Heart left ventricle (tissue), 16 donors: ENCODE data around the gene ARL6. TPM values are rescaled to one million over a fixed set of nuclear protein-coding genes. Genes with fewer than 3 reads are reported as not detected.
A peak's percentile ranks its signal among the peaks of the same experiment; 100 is the strongest.

ENCODE experiments used
- ATAC-seq, 4 donors: fragments of 200-7000 bp; cut with Tn5 transposase; one replicate each; pipeline ENCODE4 v1.9.1; 2020 to 2022; ENCODE audit warnings: moderate library complexity in 4 of 4, mild to moderate bottlenecking in 3 of 4, moderate number of reproducible peaks in 1 of 4
- DNase-seq, 5 donors: peaks; one replicate each; pipeline ENCODE4 v3.0.0-alpha.2; 2020
- H3K27ac ChIP-seq, 12 donors: fragments of 200-600 bp; sonication (generic) in 4 of 12; one replicate each; pipeline versions ENCODE4 v1.5.0 to v1.8.0; 2016 to 2022; ENCODE audit warnings: mild to moderate bottlenecking in 2 of 12
- H3K27me3 ChIP-seq, 9 donors: fragments of 200-600 bp; sonication (generic) in 2 of 9; one replicate each; pipeline versions ENCODE4 v1.5.1 to v1.8.0; 2016 to 2022; ENCODE audit warnings: mild to moderate bottlenecking in 3 of 9
- H3K36me3 ChIP-seq, 9 donors: fragments of 200-600 bp; sonication (generic) in 2 of 9; one replicate each; pipeline versions ENCODE4 v1.5.0 to v1.8.0; 2018 to 2022; ENCODE audit warnings: mild to moderate bottlenecking in 2 of 9
- H3K4me1 ChIP-seq, 12 donors: fragments of 200-600 bp; sonication (generic) in 4 of 12; one replicate each; pipeline versions ENCODE4 v1.5.0 to v1.8.0; 2016 to 2022; ENCODE audit warnings: mild to moderate bottlenecking in 3 of 12
- H3K4me3 ChIP-seq, 12 donors: fragments of 200-600 bp; sonication (generic) in 4 of 12; one replicate each; pipeline versions ENCODE4 v1.5.0 to v1.8.0; 2017 to 2022; ENCODE audit warnings: mild to moderate bottlenecking in 9 of 12, moderate library complexity in 4 of 12
- H3K9me3 ChIP-seq, 12 donors: fragments of 200-600 bp; sonication (generic) in 4 of 12; one replicate each; pipeline versions ENCODE4 v1.5.0 to v1.8.0; 2016 to 2022; ENCODE audit warnings: mild to moderate bottlenecking in 1 of 12
- POLR2A ChIP-seq, 2 donors: fragments of 450-650 bp; IDR thresholded peaks; one replicate each; pipeline ENCODE4 v1.6.1; 2017; ENCODE audit warnings: antibody characterized with exemption in 2 of 2, mild to moderate bottlenecking in 2 of 2, moderate library complexity in 2 of 2
- WGBS, 4 donors: extraction: QIAGEN DNeasy Blood & Tissue Kit in 2 of 4; methylation state at CpG; one replicate each; pipeline versions ENCODE4 v1.1.5 to v1.1.7; 2013 to 2018; 5-methylcytosine and 5-hydroxymethylcytosine counted together
- intact Hi-C, 10 donors: fragments of 100-400 bp; cut with DNase I; formaldehyde crosslinking; loops; one replicate each; pipeline versions ENCODE4 v1.11.1 to v1.14.2; 2022
- polyA plus RNA-seq, 2 donors: library from polyadenylated mRNA; stranded (reverse); fragments of 200-250 nt; gene quantifications; one replicate each; pipeline ENCODE4 v1.2.3, GENCODE V29; 2013
- total RNA-seq, 9 donors: library from RNA; depleted of rRNA in 2 of 9; stranded (reverse); fragments of >200 nt in 2 of 9; fragmentation: NEBNext Ultra II Directional in 3 of 9; extraction: Animal tissue kit (Norgen Biotek cat#: 25700) in 3 of 9; gene quantifications; one replicate each; pipeline versions ENCODE4 v1.1.0 to v1.2.4, GENCODE V29; 2016 to 2023
- TF ChIP-seq, protein P1 (sequence below), 12 donors: fragments of 200-600 bp; sonication (generic) in 4 of 12; IDR thresholded peaks; one replicate each; pipeline versions ENCODE4 v1.5.0 to v1.8.0; 2018 to 2022; ENCODE audit warnings: antibody characterized with exemption in 12 of 12, mild to moderate bottlenecking in 5 of 12
- donor health status: ischemic (EF 13 %, LVEDD 7.1; RV severe dilation, severe dysfunction).
- donor health status: healthy with polysubstance abuse.
- donor health status: DM: no; HTN: yes; CAD: no.
- donor health status: DM: no; HTN: no; CAD: no.
- donor health status: ischemic (EF 25% LVEDD 6.9; RV normal size, moderate dysfunction).
- donor health status: ischemic (EF 25% LVEDD 5.7; RV mildly dilated, moderate dysfunction).
- donor health status: healthy.
- donor health status: DM: yes; HTN: yes; CAD: no.
- donor health status: ischemic (EF 35%, LVEDD 5.7; RV mildly dilated, moderate dysfunction).
- donor health status: nonischemic (EF 11% LVEDD 7.7; RV severe dilation, severe dysfunction).
- donor health status: DM: yes; HTN: yes; CAD: no.
- donor health status: PGD.
- donor health status: ischemic (EF 29% LVEDD 5.4; RV normal size, mild dysfunction).
- donor health status: nonischemic (EF 23%, LVEDD 6.1; RV moderate dilation, normal function).

Gene ARL6
- total and polyA plus RNA-seq, 11 donors: 1.3 to 6.0 (median 3.9) TPM

DNA sequence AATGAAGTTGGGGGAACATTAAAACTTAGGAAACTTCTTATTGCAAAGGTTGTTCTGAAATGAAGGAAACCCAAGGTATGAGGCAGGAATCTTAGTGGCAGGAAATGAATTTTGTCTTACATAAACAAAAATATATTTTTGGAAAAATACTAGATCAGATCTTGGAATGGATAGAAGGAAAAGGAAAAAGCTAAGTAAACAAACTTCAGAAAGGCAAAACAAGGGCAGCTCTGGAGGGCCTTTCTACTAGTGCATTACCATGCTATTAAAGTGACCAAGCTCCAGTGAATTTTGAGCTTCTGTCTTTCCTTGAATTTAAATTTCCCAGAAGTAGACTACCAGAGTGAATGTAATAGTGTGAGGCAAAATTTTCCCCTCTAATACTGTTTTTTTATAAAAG, 13.6 kb downstream of the ARL6 start:
- intact Hi-C loops: no loop called here
- ATAC-seq: no peak
- peaks cover 0 to 6% (median 0%) of the 10 kb centered on the region in 9 donors for H3K36me3 ChIP-seq
- TF ChIP-seq, protein P1, sequence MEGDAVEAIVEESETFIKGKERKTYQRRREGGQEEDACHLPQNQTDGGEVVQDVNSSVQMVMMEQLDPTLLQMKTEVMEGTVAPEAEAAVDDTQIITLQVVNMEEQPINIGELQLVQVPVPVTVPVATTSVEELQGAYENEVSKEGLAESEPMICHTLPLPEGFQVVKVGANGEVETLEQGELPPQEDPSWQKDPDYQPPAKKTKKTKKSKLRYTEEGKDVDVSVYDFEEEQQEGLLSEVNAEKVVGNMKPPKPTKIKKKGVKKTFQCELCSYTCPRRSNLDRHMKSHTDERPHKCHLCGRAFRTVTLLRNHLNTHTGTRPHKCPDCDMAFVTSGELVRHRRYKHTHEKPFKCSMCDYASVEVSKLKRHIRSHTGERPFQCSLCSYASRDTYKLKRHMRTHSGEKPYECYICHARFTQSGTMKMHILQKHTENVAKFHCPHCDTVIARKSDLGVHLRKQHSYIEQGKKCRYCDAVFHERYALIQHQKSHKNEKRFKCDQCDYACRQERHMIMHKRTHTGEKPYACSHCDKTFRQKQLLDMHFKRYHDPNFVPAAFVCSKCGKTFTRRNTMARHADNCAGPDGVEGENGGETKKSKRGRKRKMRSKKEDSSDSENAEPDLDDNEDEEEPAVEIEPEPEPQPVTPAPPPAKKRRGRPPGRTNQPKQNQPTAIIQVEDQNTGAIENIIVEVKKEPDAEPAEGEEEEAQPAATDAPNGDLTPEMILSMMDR (IDR thresholded peaks at IDR 0.05): no peak
- TF ChIP-seq POLR2A (IDR thresholded peaks at IDR 0.05): no peak
- H3K4me3 ChIP-seq: no peak overlapping the region
- no peaks in the 10 kb centered on the region for H3K27me3 ChIP-seq
- DNase-seq: no peak
- peaks cover 0 to 11% (median 0%) of the 10 kb centered on the region in 12 donors for H3K4me1 ChIP-seq
- no peak overlapping the region for H3K27ac ChIP-seq
- H3K9me3 ChIP-seq: peaks cover 0 to 6% (median 0%) of the 10 kb centered on the region in 12 donors

DNA sequence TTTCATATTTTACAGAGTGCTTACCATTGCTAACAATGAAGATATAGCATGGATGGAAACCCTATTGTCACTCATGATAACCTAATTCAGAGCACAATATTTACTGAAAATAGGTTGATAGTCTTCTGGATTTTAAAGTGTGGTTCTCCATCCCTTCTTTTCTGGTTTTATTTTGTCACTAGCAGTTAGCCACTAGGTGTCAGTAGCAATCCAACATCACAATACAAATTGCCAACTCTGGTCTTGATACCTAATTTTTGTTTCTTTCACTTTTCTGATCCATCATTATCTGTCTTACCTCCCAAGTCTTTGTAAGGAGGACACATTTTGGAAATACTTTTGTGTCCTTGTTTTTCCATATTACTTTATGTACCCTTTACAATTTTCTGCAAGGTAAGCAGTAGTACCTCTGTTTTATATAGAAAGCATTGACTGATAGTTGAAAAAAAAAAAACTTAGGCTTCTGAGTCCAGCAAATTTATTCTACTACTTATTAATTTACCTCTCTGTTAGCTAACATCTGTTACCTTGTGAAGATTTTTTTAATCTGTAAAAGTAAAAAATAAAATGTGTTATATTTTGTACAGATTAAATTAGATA, 29.0 kb downstream of the ARL6 start:
- peaks cover 0 to 17% (median 0%) of the 10 kb centered on the region in 9 donors for H3K36me3 ChIP-seq
- peak in 1 of 4 donors; percentile 26 for ATAC-seq
- peak in 1 of 5 donors; percentile 8 for DNase-seq
- H3K4me3 ChIP-seq: no peak overlapping the region
- intact Hi-C loops: loop anchor here in 9 of 10 donors (1.0 to 10.0 kb wide), 7 partner anchors 141 to 230 kb away; partner anchors contain the start of gene RIOX2 (in 1 of the 9)
- TF ChIP-seq, protein P1 (IDR thresholded peaks at IDR 0.05): peak; percentile 69 to 92 (median 83)
- TF ChIP-seq POLR2A (IDR thresholded peaks at IDR 0.05): no peak
- no peaks in the 10 kb centered on the region for H3K4me1 ChIP-seq
- no peaks in the 10 kb centered on the region for H3K27me3 ChIP-seq
- no peak overlapping the region for H3K27ac ChIP-seq
- no peaks in the 10 kb centered on the region for H3K9me3 ChIP-seq

DNA sequence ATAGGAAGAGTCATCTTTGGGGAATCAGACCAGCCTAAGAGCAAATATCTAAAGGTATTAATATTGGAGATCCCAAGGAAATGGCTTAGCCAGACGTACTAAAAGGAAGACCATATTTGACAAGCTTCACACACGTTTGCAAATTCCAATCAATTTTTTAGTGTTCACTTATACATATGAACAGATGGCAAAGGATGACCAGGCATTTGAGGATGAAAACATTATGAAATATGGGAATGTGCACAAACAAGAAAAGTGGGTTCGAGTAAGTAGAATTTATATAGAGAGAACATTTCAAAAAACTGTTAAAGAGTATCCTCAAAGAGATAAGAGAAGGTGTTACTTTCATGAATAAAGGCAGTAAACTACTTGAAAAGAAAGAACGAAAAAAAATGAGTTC, 31.4 kb downstream of the ARL6 start:
- Histone ChIP-seq H3K4me3 (no peak overlapping the region), H3K27me3 (no peaks in the 10 kb centered on the region), H3K9me3 (no peaks in the 10 kb centered on the region), H3K36me3 (peaks cover 0 to 16% (median 0%) of the 10 kb centered on the region in 9 donors), H3K4me1 (no peaks in the 10 kb centered on the region), H3K27ac (no peak overlapping the region)
- intact Hi-C loops: loop anchor here in 5 of 10 donors (5.0 to 10.0 kb wide), 4 partner anchors 139 to 156 kb away; no protein-coding TSS in a partner anchor
- TF ChIP-seq, protein P1 (IDR thresholded peaks at IDR 0.05): no peak
- TF ChIP-seq POLR2A (IDR thresholded peaks at IDR 0.05): no peak
- no peak for ATAC-seq
- DNase-seq: no peak
- WGBS, 4 donors: 87 to 91% (median 90%) methylated on average over 4 of the region's 4 CpGs

DNA sequence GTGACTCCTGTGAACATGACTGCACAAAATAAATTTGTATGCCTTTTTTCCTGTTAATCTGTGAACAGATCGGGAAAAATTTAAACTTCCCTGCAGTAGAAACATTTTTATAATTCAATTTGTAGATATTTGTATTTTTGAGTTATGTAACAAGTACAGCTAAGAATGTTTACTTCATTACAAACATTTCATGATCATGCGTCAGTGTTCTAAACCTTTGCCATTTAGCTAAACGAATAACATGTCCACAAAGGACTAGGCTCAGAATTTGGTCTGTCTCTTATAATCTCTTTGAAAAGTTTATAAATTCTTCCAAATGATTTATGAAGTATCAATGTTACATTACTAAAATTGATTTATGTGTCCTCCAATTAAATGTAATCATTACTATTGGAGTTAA, 39.9 kb downstream of the ARL6 start:
- intact Hi-C loops: no loop called here
- TF ChIP-seq, protein P1 (IDR thresholded peaks at IDR 0.05): no peak
- TF ChIP-seq POLR2A (IDR thresholded peaks at IDR 0.05): no peak

More for the DNA sequence above, 39.9 kb downstream of the ARL6 start:
- DNase-seq: no peak
- 93 to 97% (median 93%) methylated on average over 3 of the region's 3 CpGs for WGBS, 4 donors
- Histone ChIP-seq H3K27ac (no peak overlapping the region), H3K36me3 (peaks cover 0 to 9% (median 0%) of the 10 kb centered on the region in 9 donors), H3K9me3 (no peaks in the 10 kb centered on the region), H3K27me3 (no peaks in the 10 kb centered on the region), H3K4me1 (no peaks in the 10 kb centered on the region), H3K4me3 (no peak overlapping the region)
- ATAC-seq: no peak
